Activated CD8-positive, alpha-beta T cell treated with anti-CD3 and anti-CD28 coated beads for 36 hours (primary cell): Measurements from ENCODE around the gene TMEM101. TPM values are rescaled to one million over a fixed set of nuclear protein-coding genes. Genes with fewer than 3 reads are reported as not detected.
A peak's percentile ranks its signal among the peaks of the same experiment; 100 is the strongest.

Source experiments
- ATAC-seq: fragments of 200-7000 bp; cut with Tn5 transposase; one replicate; pipeline ENCODE4 v1.10.0; 2021; ENCODE audit warnings: mild to moderate bottlenecking, moderate library complexity
- CTCF ChIA-PET: fragments of 350-600 bp; sonication (Branson Sonifier 250); formaldehyde crosslinking; loops from one replicate; lab custom pipeline; 2021; ENCODE audit warnings: antibody characterized with exemption; lab: Charles Lee
- POLR2A ChIA-PET: fragments of 350-600 bp; sonication (Branson Sonifier 250); formaldehyde crosslinking; loops from one replicate; lab custom pipeline; 2021; ENCODE audit warnings: antibody characterized with exemption; lab: Charles Lee
- DNase-seq: peaks from one replicate; pipeline ENCODE4 v3.0.0-alpha.2; 2020
- H3K27ac Mint-ChIP-seq: one replicate; pipeline ENCODE4 v1.8.0; 2021; ENCODE audit warnings: mild to moderate bottlenecking, mixed read lengths
- H3K27me3 Mint-ChIP-seq: one replicate; pipeline ENCODE4 v1.8.0; 2021; ENCODE audit warnings: mixed read lengths
- H3K36me3 Mint-ChIP-seq: one replicate; pipeline ENCODE4 v1.8.0; 2021; ENCODE audit warnings: low read depth, mixed read lengths
- H3K4me1 Mint-ChIP-seq: one replicate; pipeline ENCODE4 v1.8.0; 2021; ENCODE audit warnings: low read depth, mixed read lengths
- H3K4me3 Mint-ChIP-seq: one replicate; pipeline ENCODE4 v1.8.0; 2021; ENCODE audit warnings: mild to moderate bottlenecking, moderate library complexity, mixed read lengths
- H3K9me3 Mint-ChIP-seq: one replicate; pipeline ENCODE4 v1.8.0; 2021; ENCODE audit warnings: mixed read lengths
- CTCF ChIP-seq: fragments of 200-600 bp; IDR thresholded peaks from one replicate; pipeline ENCODE4 v1.8.0; 2022; ENCODE audit warnings: antibody characterized with exemption, mild to moderate bottlenecking
- intact Hi-C: fragments of 100-400 bp; cut with micrococcal nuclease; formaldehyde crosslinking; loops from one replicate; pipeline ENCODE4 v1.10.0; 2022
- total RNA-seq, 2 experiments: library from RNA; stranded (reverse); gene quantifications; one replicate each; pipeline ENCODE4 v1.2.3, GENCODE V29; 2021

Gene TMEM101
- total RNA-seq, 2 experiments from 2014 or later: 26.1 to 28.5 TPM

GRCh38 chr17:43983196-43983514 lies 31.6 kb downstream of the TMEM101 start:
- Mint-ChIP-seq H3K4me3 (peak overlapping the region; percentile 41), H3K36me3 (no peaks in the 10 kb centered on the region), H3K27ac (no peak overlapping the region), H3K27me3 (peaks cover 33% of the 10 kb centered on the region), H3K9me3 (no peaks in the 10 kb centered on the region), H3K4me1 (no peaks in the 10 kb centered on the region)
- POLR2A ChIA-PET: interaction anchor here (1.7 kb wide), 1 partner anchor 9 kb away, joined by 5 read pairs; no protein-coding TSS in a partner anchor
- CTCF ChIA-PET: interaction anchor here (0.6 to 2.5 kb wide), 7 partner anchors 11 to 73 kb away, joined by 3 to 14 read pairs (median 4); partner anchors contain the start of genes NAGS and PYY
- intact Hi-C loops: no loop called here
- no peak for TF ChIP-seq CTCF
- DNase-seq (no peak), ATAC-seq (no peak)

GRCh38 chr17:43982171-43982570 lies 32.6 kb downstream of the TMEM101 start:
- Mint-ChIP-seq H3K27me3 (peaks cover 29% of the 10 kb centered on the region), H3K9me3 (no peaks in the 10 kb centered on the region), H3K36me3 (no peaks in the 10 kb centered on the region), H3K27ac (no peak overlapping the region), H3K4me3 (no peak overlapping the region), H3K4me1 (no peaks in the 10 kb centered on the region)
- POLR2A ChIA-PET: interaction anchor here (1.3 to 1.7 kb wide), 2 partner anchors 8 to 12 kb away, joined by 3 to 5 read pairs; no protein-coding TSS in a partner anchor
- no peak for TF ChIP-seq CTCF
- ATAC-seq (no peak), DNase-seq (no peak)
- CTCF ChIA-PET: interaction anchor here (1.1 to 2.5 kb wide), 2 partner anchors 38 to 136 kb away, joined by 3 to 14 read pairs; partner anchors contain the start of gene CD300LG
- intact Hi-C loops: no loop called here

GRCh38 chr17:43979671-43980070 lies 35.1 kb downstream of the TMEM101 start:
- H3K27me3 Mint-ChIP-seq: peaks cover 25% of the 10 kb centered on the region
- H3K9me3 Mint-ChIP-seq: no peaks in the 10 kb centered on the region
- no peak for TF ChIP-seq CTCF
- no peak overlapping the region for H3K4me3 Mint-ChIP-seq
- H3K4me1 Mint-ChIP-seq: no peaks in the 10 kb centered on the region
- no peak overlapping the region for H3K27ac Mint-ChIP-seq
- ATAC-seq: no peak
- intact Hi-C loops: no loop called here
- POLR2A ChIA-PET: interaction anchor here (1.1 to 1.3 kb wide), 2 partner anchors 45 to 612 kb away, joined by 3 read pairs; no protein-coding TSS in a partner anchor
- no peak for DNase-seq
- no peaks in the 10 kb centered on the region for H3K36me3 Mint-ChIP-seq
- CTCF ChIA-PET: interaction anchor here (1.3 to 2.0 kb wide), 3 partner anchors 14 to 102 kb away, joined by 4 to 10 read pairs (median 6); no protein-coding TSS in a partner anchor

- ChIA-PET POLR2A (interaction anchor here (1.1 to 1.3 kb wide), 2 partner anchors 44 to 611 kb away, joined by 3 read pairs; no protein-coding TSS in a partner anchor), CTCF (interaction anchor here (1.3 to 2.0 kb wide), 3 partner anchors 15 to 101 kb away, joined by 4 to 10 read pairs (median 6); no protein-coding TSS in a partner anchor)
- no peaks in the 10 kb centered on the region for H3K4me1 Mint-ChIP-seq
Measured at GRCh38 chr17:43979011-43979410, 35.8 kb downstream of the TMEM101 start.

More at GRCh38 chr17:43979011-43979410, 35.8 kb downstream of the TMEM101 start:
- Mint-ChIP-seq H3K4me3 (no peak overlapping the region), H3K27me3 (peaks cover 22% of the 10 kb centered on the region), H3K9me3 (no peaks in the 10 kb centered on the region), H3K27ac (no peak overlapping the region), H3K36me3 (no peaks in the 10 kb centered on the region)
- DNase-seq: no peak
- no peak for ATAC-seq
- intact Hi-C loops: no loop called here
- TF ChIP-seq CTCF: no peak
